ENCODE measurements around the gene VPS11.
A peak's percentile ranks its signal among the peaks of the same experiment; 100 is the strongest.

The VPS11 gene

DNA sequence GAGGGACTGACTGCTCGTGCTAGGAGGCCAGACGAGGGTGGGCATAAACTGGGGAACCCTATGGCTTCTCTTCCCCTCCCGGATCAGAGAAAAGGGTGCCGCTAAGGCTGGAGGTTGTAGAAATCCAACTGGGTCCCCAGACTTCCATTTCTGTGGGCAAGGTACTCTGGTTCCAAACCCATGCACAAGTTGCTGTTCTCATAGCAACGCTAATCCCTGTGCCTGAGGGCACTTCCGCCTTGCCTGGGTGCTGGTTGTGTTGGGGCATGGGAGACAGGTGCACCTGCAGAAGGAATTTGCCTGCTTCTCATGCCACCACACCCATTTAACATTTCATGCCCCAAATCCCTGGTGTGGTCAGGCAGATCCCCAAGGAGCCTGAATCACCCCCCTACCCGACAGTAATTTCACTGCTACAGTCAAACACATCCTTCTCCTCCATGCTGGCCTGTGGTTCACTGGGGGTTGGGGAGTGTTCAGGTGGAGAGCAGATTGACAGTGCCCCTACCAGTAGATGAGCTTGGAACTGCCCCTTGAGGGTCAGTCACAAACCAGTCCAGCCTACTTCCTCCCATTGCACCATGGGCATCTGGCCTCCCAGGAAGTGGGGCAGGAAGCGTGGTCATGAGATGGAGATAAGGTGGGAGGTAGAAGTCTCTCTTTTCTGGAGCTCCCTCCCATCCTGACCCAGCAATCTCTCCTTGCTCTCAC lies 40.7 kb downstream of the VPS11 start:
- Histone ChIP-seq H3K4me1 (ENCODE audit: control insufficient read depth, insufficient read depth, low read length) (peaks cover 18% of the 10 kb centered on the region), H3K4me3 (ENCODE audit: low read length) (peak overlapping the region; percentile 91), H3K9ac (ENCODE audit: low read length) (peak overlapping the region; percentile 91), H3K9me3 (ENCODE audit: control insufficient read depth, low read length) (no peaks in the 10 kb centered on the region), H3K36me3 (ENCODE audit: control insufficient read depth, insufficient read depth, low read length, severe bottlenecking) (peaks cover 22% of the 10 kb centered on the region), H3K27me3 (replicated peaks; ENCODE audit: control insufficient read depth, insufficient read depth, low read length) (no peaks in the 10 kb centered on the region)
- DNase-seq (ENCODE audit: low read depth) = peak; percentile 36

DNA sequence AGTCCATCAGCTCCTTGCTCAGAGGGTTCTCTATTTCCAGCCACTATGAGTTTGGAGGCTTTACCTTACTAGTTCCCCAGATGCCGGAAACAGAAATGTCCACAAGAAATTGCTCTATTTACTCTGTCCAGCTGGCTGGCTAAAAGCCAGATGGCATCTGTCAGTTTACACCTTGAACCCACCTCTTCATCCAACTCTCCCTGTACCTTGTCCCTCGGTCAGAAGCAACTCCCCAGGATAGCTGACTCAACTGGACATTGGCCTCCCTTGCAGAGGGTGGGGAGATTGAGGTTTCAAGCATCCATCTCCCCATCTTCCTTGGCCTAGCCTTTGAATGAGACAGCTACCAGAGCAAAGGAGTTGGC lies 41.2 kb downstream of the VPS11 start:
- Histone ChIP-seq H3K36me3 (ENCODE audit: control insufficient read depth, insufficient read depth, low read length, severe bottlenecking) (peaks cover 26% of the 10 kb centered on the region), H3K27me3 (replicated peaks; ENCODE audit: control insufficient read depth, insufficient read depth, low read length) (no peaks in the 10 kb centered on the region), H3K4me1 (ENCODE audit: control insufficient read depth, insufficient read depth, low read length) (peaks cover 18% of the 10 kb centered on the region), H3K9ac (ENCODE audit: low read length) (no peak overlapping the region), H3K4me3 (ENCODE audit: low read length) (peak overlapping the region; percentile 91), H3K9me3 (ENCODE audit: control insufficient read depth, low read length) (no peaks in the 10 kb centered on the region)
- DNase-seq (ENCODE audit: low read depth) = no peak

DNA sequence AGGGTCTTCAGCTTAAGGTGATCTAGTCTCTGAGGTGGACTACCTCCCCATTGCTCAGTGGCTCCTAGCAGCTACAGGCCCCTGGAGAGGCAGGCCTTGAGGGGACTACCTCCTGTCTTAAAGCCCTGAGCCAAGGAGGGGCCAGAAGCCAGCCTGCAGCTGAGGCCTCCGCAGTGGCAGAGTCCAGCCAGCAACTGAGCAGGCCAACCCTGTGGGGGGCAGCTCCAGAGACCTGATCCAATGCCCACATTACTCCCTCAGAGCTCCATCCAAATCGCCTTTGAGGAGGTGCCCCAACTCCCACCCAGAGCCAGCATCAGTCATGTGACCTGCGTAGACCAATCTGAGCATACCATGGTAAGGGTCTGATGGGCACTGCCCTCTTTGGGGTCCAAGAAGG lies 42.2 kb downstream of the VPS11 start:
- no peaks in the 10 kb centered on the region for H3K27me3 ChIP-seq (replicated peaks; ENCODE audit: control insufficient read depth, insufficient read depth, low read length)
- DNase-seq (ENCODE audit: low read depth) = no peak
- no peak overlapping the region for H3K9ac ChIP-seq (ENCODE audit: low read length)
- H3K4me3 ChIP-seq (ENCODE audit: low read length) = no peak overlapping the region
- H3K36me3 ChIP-seq (ENCODE audit: control insufficient read depth, insufficient read depth, low read length, severe bottlenecking) = peaks cover 35% of the 10 kb centered on the region
- H3K9me3 ChIP-seq (ENCODE audit: control insufficient read depth, low read length) = no peaks in the 10 kb centered on the region
- H3K4me1 ChIP-seq (ENCODE audit: control insufficient read depth, insufficient read depth, low read length) = peaks cover 18% of the 10 kb centered on the region

DNA sequence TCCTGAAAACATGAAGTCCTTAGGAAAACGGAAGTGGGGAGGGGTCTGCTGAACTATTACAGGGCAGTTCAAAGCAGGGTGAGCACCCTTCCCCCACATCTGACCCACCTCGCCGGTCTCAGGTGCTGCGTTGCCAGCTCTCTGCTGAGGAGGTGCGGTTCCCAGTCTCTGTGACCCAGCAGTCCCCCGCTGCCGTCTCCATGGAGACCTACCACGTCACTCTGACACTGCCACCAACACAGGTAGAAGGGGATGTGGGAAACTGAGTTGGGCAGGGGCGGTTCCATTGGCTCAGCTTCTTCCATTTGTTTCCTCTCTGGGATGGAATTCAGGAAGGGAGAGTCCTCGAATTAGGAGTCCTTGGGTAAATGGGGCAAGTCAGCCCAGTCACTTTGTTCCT lies 42.8 kb downstream of the VPS11 start:
- H3K9ac ChIP-seq (ENCODE audit: low read length) = no peak overlapping the region
- H3K4me3 ChIP-seq (ENCODE audit: low read length) = no peak overlapping the region
- peaks cover 38% of the 10 kb centered on the region for H3K36me3 ChIP-seq (ENCODE audit: control insufficient read depth, insufficient read depth, low read length, severe bottlenecking)
- peaks cover 18% of the 10 kb centered on the region for H3K4me1 ChIP-seq (ENCODE audit: control insufficient read depth, insufficient read depth, low read length)
- H3K27me3 ChIP-seq (replicated peaks; ENCODE audit: control insufficient read depth, insufficient read depth, low read length) = no peaks in the 10 kb centered on the region
- DNase-seq (ENCODE audit: low read depth) = no peak
- no peaks in the 10 kb centered on the region for H3K9me3 ChIP-seq (ENCODE audit: control insufficient read depth, low read length)

DNA sequence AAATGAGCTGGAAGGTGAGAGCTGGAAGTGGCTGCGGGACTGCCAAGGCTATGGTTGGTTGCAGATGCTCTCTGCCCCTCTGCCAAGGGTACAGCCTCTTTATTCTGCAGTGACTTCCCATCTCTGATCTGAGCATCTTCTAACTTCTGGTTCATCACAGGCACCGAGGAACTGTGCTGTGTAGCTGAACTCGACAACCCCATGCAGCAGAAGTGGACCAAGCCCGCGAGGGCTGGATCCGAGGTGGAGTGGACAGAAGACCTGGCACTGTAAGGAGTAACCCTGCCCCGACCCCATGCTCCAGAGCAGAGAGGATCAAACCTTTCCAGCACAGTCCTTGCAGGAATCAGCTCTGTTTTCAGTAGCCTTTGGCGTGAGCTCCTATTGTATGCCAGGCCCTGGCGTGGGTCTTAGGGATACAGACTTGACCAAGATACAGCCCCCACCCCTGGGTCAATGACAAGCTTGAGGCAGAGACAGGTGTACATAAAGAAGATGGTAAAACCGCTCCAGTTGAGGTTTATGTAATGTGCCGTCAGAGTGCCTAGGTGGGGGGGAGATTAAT lies 43.8 kb downstream of the VPS11 start:
- no peak overlapping the region for H3K4me3 ChIP-seq (ENCODE audit: low read length)
- no peaks in the 10 kb centered on the region for H3K9me3 ChIP-seq (ENCODE audit: control insufficient read depth, low read length)
- peaks cover 41% of the 10 kb centered on the region for H3K36me3 ChIP-seq (ENCODE audit: control insufficient read depth, insufficient read depth, low read length, severe bottlenecking)
- H3K9ac ChIP-seq (ENCODE audit: low read length) = no peak overlapping the region
- no peaks in the 10 kb centered on the region for H3K27me3 ChIP-seq (replicated peaks; ENCODE audit: control insufficient read depth, insufficient read depth, low read length)
- H3K4me1 ChIP-seq (ENCODE audit: control insufficient read depth, insufficient read depth, low read length) = peaks cover 17% of the 10 kb centered on the region
- no peak for DNase-seq (ENCODE audit: low read depth)

DNA sequence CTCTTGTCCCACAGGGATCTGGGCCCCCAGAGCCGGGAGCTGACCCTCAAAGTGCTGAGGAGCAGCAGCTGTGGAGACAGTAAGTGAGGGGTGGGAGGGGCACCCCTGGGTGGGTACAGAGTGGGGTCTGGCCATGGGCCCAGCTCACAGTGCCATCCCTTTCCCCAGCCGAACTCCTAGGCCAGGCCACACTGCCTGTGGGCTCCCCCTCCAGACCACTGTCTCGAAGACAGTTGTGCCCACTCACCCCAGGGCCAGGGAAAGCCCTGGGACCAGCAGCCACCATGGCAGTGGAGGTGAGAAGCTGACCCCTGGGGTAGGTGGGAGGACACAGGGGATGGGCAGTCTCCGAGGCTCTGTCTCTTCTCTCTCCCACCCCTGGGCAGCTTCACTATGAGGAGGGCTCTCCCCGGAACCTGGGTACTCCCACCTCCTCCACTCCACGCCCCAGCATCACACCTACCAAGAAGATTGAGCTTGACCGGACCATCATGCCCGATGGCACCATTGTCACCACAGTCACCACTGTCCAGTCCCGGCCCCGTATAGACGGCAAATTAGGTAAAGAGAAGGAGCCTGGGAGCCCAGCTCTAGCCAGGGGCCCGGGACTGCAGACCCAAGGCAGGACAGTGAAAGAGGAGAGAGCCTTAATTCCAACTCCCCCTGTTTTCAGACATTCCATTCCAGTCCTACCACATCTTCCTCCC lies 44.8 kb downstream of the VPS11 start:
- no peak for DNase-seq (ENCODE audit: low read depth)
- Histone ChIP-seq H3K4me3 (ENCODE audit: low read length) (no peak overlapping the region), H3K9me3 (ENCODE audit: control insufficient read depth, low read length) (no peaks in the 10 kb centered on the region), H3K36me3 (ENCODE audit: control insufficient read depth, insufficient read depth, low read length, severe bottlenecking) (peaks cover 44% of the 10 kb centered on the region), H3K9ac (ENCODE audit: low read length) (no peak overlapping the region), H3K27me3 (replicated peaks; ENCODE audit: control insufficient read depth, insufficient read depth, low read length) (no peaks in the 10 kb centered on the region), H3K4me1 (ENCODE audit: control insufficient read depth, insufficient read depth, low read length) (peaks cover 12% of the 10 kb centered on the region)

DNA sequence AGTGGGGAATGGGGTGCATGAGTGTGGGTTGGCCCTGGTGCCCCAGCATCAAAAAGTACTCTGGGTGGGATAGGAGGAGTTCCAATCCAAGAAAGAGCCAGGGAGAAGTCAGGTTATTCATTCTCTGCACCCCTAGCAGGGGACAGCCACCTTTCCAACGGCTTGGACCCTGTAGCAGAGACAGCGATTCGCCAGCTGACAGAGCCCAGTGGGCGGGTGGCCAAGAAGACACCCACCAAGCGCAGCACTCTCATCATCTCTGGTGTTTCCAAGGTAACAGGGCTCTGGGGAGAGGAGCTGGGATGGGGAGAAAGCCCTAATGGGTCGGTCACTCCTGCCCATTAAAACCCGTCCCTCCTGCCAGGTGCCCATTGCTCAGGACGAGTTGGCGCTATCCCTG lies 46.1 kb downstream of the VPS11 start:
- Histone ChIP-seq H3K27me3 (replicated peaks; ENCODE audit: control insufficient read depth, insufficient read depth, low read length) (no peaks in the 10 kb centered on the region), H3K4me1 (ENCODE audit: control insufficient read depth, insufficient read depth, low read length) (peaks cover 3% of the 10 kb centered on the region), H3K9ac (ENCODE audit: low read length) (no peak overlapping the region), H3K36me3 (ENCODE audit: control insufficient read depth, insufficient read depth, low read length, severe bottlenecking) (peaks cover 44% of the 10 kb centered on the region), H3K4me3 (ENCODE audit: low read length) (no peak overlapping the region), H3K9me3 (ENCODE audit: control insufficient read depth, low read length) (no peaks in the 10 kb centered on the region)
- DNase-seq (ENCODE audit: low read depth) = no peak

DNA sequence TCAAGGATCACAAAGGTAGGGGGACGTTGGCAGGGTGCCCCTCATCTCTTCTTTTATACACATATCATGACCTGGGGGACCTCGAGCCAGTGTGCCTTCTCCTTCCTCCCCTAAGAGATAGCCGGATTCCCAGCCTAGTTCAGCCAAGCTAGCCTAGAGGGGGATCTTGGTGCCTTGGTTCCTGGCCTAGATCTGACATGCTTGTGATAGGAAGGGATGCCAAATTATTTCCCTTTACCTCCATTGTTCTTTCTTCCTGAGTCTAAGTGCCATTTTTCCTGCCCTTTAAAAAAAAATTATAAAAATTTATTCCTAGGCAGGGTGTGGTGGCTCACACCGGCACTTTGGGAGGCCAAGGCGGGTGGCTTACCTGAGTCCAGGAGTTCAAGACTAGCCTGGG lies 46.7 kb downstream of the VPS11 start:
- no peaks in the 10 kb centered on the region for H3K4me1 ChIP-seq (ENCODE audit: control insufficient read depth, insufficient read depth, low read length)
- no peak for DNase-seq (ENCODE audit: low read depth)
- no peak overlapping the region for H3K4me3 ChIP-seq (ENCODE audit: low read length)
- no peaks in the 10 kb centered on the region for H3K9me3 ChIP-seq (ENCODE audit: control insufficient read depth, low read length)
- peaks cover 44% of the 10 kb centered on the region for H3K36me3 ChIP-seq (ENCODE audit: control insufficient read depth, insufficient read depth, low read length, severe bottlenecking)
- H3K27me3 ChIP-seq (replicated peaks; ENCODE audit: control insufficient read depth, insufficient read depth, low read length) = no peaks in the 10 kb centered on the region
- no peak overlapping the region for H3K9ac ChIP-seq (ENCODE audit: low read length)

DNA sequence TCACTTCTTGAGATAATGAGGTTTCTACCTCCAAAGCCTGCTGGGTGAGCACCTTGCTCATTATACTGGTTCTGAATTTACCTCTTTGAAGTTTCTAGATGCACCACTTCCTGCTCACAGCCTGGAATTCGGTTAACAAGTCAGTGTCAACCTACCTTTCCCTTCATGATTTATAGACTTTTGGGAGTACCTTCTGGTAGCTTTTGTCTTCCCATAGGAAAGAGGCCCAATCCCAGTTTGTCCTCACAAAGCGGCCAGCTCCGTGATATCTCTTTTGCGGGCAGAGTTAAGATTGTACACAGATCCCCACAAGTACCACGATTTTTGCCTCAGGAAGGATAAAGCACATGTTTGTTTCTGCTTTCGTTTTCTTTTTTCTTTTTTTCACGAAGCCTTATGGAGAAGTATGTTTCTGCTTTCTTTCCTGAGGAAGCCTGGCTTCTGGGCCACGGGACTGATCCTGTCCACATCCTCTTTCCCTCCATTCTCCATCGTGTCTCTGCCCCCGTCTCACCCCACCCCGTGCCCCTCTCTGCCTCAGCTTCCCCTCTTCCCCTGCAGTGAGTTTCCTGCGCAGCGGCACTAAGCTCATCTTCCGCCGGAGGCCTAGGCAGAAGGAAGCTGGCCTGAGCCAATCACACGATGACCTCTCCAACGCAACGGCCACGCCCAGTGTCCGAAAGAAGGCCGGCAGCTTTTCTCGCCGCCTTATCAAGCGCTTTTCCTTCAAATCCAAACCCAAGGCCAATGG lies 48.0 kb downstream of the VPS11 start:
- peaks cover 3% of the 10 kb centered on the region for H3K4me1 ChIP-seq (ENCODE audit: control insufficient read depth, insufficient read depth, low read length)
- no peaks in the 10 kb centered on the region for H3K9me3 ChIP-seq (ENCODE audit: control insufficient read depth, low read length)
- DNase-seq (ENCODE audit: low read depth) = no peak
- peaks cover 43% of the 10 kb centered on the region for H3K36me3 ChIP-seq (ENCODE audit: control insufficient read depth, insufficient read depth, low read length, severe bottlenecking)
- H3K9ac ChIP-seq (ENCODE audit: low read length) = no peak overlapping the region
- no peaks in the 10 kb centered on the region for H3K27me3 ChIP-seq (replicated peaks; ENCODE audit: control insufficient read depth, insufficient read depth, low read length)
- H3K4me3 ChIP-seq (ENCODE audit: low read length) = no peak overlapping the region

DNA sequence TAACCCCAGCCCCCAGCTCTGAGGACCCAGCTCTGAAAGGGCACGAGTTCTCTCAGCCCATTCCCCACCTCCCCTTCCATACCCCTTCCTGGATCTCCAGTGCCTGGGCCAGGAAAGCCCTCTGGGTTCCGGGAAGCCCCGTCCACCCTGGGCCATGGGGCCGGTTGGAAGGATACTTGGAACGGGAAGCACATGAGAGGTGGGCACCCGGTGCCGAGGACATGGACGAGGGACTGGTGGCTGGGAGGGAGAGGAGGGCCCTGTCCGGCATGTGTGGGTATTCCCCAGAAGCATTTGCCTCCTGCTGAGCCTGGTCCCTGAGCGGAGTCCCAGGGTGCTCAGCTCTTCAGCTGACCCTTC lies 48.6 kb downstream of the VPS11 start:
- H3K27me3 ChIP-seq (replicated peaks; ENCODE audit: control insufficient read depth, insufficient read depth, low read length) = no peaks in the 10 kb centered on the region
- no peak overlapping the region for H3K4me3 ChIP-seq (ENCODE audit: low read length)
- DNase-seq (ENCODE audit: low read depth) = no peak
- H3K9ac ChIP-seq (ENCODE audit: low read length) = no peak overlapping the region
- H3K9me3 ChIP-seq (ENCODE audit: control insufficient read depth, low read length) = no peaks in the 10 kb centered on the region
- H3K36me3 ChIP-seq (ENCODE audit: control insufficient read depth, insufficient read depth, low read length, severe bottlenecking) = peaks cover 38% of the 10 kb centered on the region
- peaks cover 6% of the 10 kb centered on the region for H3K4me1 ChIP-seq (ENCODE audit: control insufficient read depth, insufficient read depth, low read length)

DNA sequence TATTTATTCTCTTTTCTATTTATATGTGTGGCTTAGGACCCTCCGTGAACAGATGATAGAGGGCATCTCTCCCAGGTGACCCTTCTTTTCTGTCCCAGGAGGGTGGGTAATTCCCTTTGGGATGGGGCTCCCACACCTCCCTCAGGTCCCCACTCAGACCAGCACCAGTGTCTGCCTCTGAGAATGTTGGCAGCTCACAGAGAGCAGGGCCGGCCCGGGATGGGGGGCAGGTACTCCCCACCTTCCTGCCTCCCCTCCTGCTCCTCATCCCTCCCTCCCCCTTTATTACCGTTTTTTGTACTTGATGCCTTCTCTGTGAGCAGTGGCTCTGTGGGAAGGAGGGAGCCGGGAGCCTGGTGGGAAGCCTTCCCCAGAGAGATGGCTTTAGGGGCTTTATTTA lies 49.0 kb downstream of the VPS11 start:
- H3K4me3 ChIP-seq (ENCODE audit: low read length) = no peak overlapping the region
- H3K4me1 ChIP-seq (ENCODE audit: control insufficient read depth, insufficient read depth, low read length) = peaks cover 6% of the 10 kb centered on the region
- no peak overlapping the region for H3K9ac ChIP-seq (ENCODE audit: low read length)
- no peaks in the 10 kb centered on the region for H3K27me3 ChIP-seq (replicated peaks; ENCODE audit: control insufficient read depth, insufficient read depth, low read length)
- peaks cover 34% of the 10 kb centered on the region for H3K36me3 ChIP-seq (ENCODE audit: control insufficient read depth, insufficient read depth, low read length, severe bottlenecking)
- DNase-seq (ENCODE audit: low read depth) = no peak
- no peaks in the 10 kb centered on the region for H3K9me3 ChIP-seq (ENCODE audit: control insufficient read depth, low read length)

Data from adipocyte (in vitro differentiated cells).